Endodermal cell (in vitro differentiated cells): ENCODE results near the gene RCN1. TPM values are rescaled to one million over a fixed set of nuclear protein-coding genes. Genes with fewer than 3 reads are reported as not detected.

ENCODE experiments used
- DNase-seq: peaks from one replicate; pipeline ENCODE4 v3.0.0-alpha.2; 2017
- H3K27ac ChIP-seq: 2 replicates; pipeline ENCODE4 v1.5.1; 2013; ENCODE audit warnings: mild to moderate bottlenecking, low read depth, low read length, moderate library complexity
- H3K27me3 ChIP-seq: 2 replicates; pipeline ENCODE4 v1.6.1; 2013; ENCODE audit warnings: mild to moderate bottlenecking, low read length, moderate library complexity; ENCODE audit not compliant: insufficient read depth, control insufficient read depth, poor library complexity, severe bottlenecking
- H3K36me3 ChIP-seq: 2 replicates; pipeline ENCODE4 v1.7.0; 2013; ENCODE audit warnings: mild to moderate bottlenecking, low read length, moderate library complexity; ENCODE audit not compliant: control insufficient read depth, insufficient read depth
- H3K4me1 ChIP-seq: one replicate; pipeline ENCODE4 v1.7.0; 2013; ENCODE audit warnings: low read length; ENCODE audit not compliant: control insufficient read depth, insufficient read depth
- H3K4me3 ChIP-seq: 2 replicates; pipeline ENCODE4 v1.5.1; 2013; ENCODE audit warnings: mild to moderate bottlenecking, low read length, moderate library complexity
- H3K9ac ChIP-seq: 2 replicates; pipeline ENCODE4 v1.6.1; 2013; ENCODE audit warnings: mild to moderate bottlenecking, low read length, moderate library complexity; ENCODE audit not compliant: poor library complexity, severe bottlenecking; ENCODE audit errors: extremely low read depth
- H3K9me3 ChIP-seq: 2 replicates; pipeline ENCODE4 v1.6.1; 2013; ENCODE audit warnings: mild to moderate bottlenecking, low read length, moderate library complexity; ENCODE audit not compliant: control insufficient read depth
- H3K27ac Mint-ChIP-seq: 2 replicates; pipeline ENCODE4 v1.8.0; 2020; ENCODE audit warnings: mixed read lengths
- H3K27me3 Mint-ChIP-seq: 2 replicates; pipeline ENCODE4 v1.8.0; 2021; ENCODE audit warnings: mild to moderate bottlenecking, mixed read lengths; ENCODE audit not compliant: insufficient read depth
- H3K36me3 Mint-ChIP-seq: 2 replicates; pipeline ENCODE4 v1.8.0; 2020; ENCODE audit warnings: low read depth, mixed read lengths
- H3K4me1 Mint-ChIP-seq: 2 replicates; pipeline ENCODE4 v1.8.0; 2020; ENCODE audit warnings: mixed read lengths
- H3K4me3 Mint-ChIP-seq: 2 replicates; pipeline ENCODE4 v1.8.0; 2020; ENCODE audit warnings: mild to moderate bottlenecking, moderate library complexity, mixed read lengths
- H3K9me3 Mint-ChIP-seq: 2 replicates; pipeline ENCODE4 v1.8.0; 2020; ENCODE audit warnings: mild to moderate bottlenecking, mixed read lengths
- WGBS, 2 experiments: methylation state at CpG; one replicate each; pipeline versions ENCODE4 v1.1.5 to v1.1.7; 2013; ENCODE audit warnings: missing lambda C conversion rate in 2 of 2, mixed read lengths in 1 of 2; ENCODE audit not compliant: insufficient coverage in 1 of 2, insufficient read length in 1 of 2; 5-methylcytosine and 5-hydroxymethylcytosine counted together
- total RNA-seq, 2 donors: library from RNA; stranded (reverse); fragmentation: NEBNext Ultra II Directional in 1 of 2; extraction: Animal tissue kit (Norgen Biotek cat#: 25700) in 1 of 2; gene quantifications; 2 replicates in 1 of 2; 3 replicates in 1 of 2; pipeline ENCODE4 v1.2.1, GENCODE V29; 2021
- TF ChIP-seq, protein P1 (sequence below): fragments of 200-600 bp; sonication (generic); conservative IDR thresholded peaks from 2 replicates; pipeline ENCODE4 v1.5.0; 2021; ENCODE audit warnings: antibody characterized with exemption, mild to moderate bottlenecking

Gene RCN1
- total RNA-seq, 2 donors from 2014 or later, result 99.5 to 136 TPM

DNA sequence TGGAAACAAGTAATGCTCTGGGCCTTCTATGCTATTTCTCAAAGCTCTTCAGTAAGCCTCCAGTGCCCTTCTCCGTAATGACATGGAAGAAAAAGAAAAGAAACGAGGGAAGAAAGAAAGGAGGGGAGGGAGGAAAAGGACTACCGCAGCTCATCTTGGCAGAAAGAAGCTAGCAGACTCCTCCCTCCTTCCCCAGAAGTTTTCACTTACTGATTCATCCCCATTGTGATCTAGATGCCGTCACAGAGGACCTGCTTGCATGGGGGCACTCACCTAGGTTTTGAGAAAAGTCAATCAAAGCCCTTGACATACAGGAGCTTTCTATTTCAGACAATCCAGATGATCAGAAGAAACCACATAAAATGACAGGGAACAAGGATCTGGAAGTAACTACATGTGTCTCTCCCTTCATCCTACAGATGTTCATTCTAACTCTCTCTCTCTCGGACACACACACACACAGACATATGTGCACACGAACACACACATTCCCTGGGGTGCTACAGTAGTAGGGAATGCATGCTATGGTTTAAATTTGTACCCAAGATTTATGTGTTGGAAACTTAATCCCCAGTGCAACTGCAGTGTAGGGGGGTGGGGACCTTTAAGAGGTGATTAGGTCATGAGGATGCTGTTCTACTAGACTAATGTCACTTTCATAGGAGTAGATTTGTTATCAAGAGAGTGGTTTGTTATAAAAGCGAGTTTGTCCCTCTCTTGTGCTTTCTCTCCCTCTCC lies 37.6 kb upstream of the RCN1 start:
- H3K27me3 Mint-ChIP-seq, result peaks cover 14% of the 10 kb centered on the region
- no peak overlapping the region for H3K9ac ChIP-seq
- TF ChIP-seq, protein P1, sequence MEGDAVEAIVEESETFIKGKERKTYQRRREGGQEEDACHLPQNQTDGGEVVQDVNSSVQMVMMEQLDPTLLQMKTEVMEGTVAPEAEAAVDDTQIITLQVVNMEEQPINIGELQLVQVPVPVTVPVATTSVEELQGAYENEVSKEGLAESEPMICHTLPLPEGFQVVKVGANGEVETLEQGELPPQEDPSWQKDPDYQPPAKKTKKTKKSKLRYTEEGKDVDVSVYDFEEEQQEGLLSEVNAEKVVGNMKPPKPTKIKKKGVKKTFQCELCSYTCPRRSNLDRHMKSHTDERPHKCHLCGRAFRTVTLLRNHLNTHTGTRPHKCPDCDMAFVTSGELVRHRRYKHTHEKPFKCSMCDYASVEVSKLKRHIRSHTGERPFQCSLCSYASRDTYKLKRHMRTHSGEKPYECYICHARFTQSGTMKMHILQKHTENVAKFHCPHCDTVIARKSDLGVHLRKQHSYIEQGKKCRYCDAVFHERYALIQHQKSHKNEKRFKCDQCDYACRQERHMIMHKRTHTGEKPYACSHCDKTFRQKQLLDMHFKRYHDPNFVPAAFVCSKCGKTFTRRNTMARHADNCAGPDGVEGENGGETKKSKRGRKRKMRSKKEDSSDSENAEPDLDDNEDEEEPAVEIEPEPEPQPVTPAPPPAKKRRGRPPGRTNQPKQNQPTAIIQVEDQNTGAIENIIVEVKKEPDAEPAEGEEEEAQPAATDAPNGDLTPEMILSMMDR, result no peak
- WGBS, 2 experiments, result 55 to 69% methylated on average over 2 to 7 of the region's 7 CpGs
- peaks cover 2% of the 10 kb centered on the region for H3K4me1 ChIP-seq
- no peaks in the 10 kb centered on the region for H3K9me3 Mint-ChIP-seq
- H3K4me1 Mint-ChIP-seq, result peaks cover 2% of the 10 kb centered on the region
- DNase-seq, result no peak
- no peak overlapping the region for H3K27ac Mint-ChIP-seq
- H3K27me3 ChIP-seq, result peaks cover 28% of the 10 kb centered on the region
- no peak overlapping the region for H3K27ac ChIP-seq
- no peaks in the 10 kb centered on the region for H3K9me3 ChIP-seq
- no peaks in the 10 kb centered on the region for H3K36me3 Mint-ChIP-seq
- H3K4me3 Mint-ChIP-seq, result no peak overlapping the region
- H3K36me3 ChIP-seq, result no peaks in the 10 kb centered on the region
- no peak overlapping the region for H3K4me3 ChIP-seq

DNA sequence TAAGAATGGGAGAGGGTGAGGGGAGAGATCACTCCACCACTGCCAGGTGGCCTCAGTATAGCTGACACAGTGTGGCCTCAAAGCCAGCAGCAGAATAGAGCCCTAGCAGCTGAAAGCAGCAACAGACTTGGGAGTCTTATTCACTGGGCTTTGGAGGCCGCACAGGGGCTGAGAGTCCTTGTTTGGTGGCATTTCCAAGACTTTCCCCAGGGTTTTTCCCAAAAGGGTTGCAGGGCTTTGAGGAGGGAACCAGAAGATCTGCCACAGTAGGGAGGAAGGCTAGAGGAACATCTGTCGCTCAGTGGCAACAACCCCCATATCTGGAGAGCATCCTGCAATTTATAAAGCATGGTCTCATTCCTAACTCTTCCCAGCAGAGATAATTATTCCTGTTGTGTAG lies 35.0 kb upstream of the RCN1 start:
- no peaks in the 10 kb centered on the region for H3K9me3 ChIP-seq
- no peaks in the 10 kb centered on the region for H3K9me3 Mint-ChIP-seq
- no peak overlapping the region for H3K27ac ChIP-seq
- no peak overlapping the region for H3K4me3 ChIP-seq
- H3K27me3 ChIP-seq, result peaks cover 14% of the 10 kb centered on the region
- H3K27me3 Mint-ChIP-seq, result peaks cover 11% of the 10 kb centered on the region
- no peak overlapping the region for H3K27ac Mint-ChIP-seq
- TF ChIP-seq, protein P1, result no peak
- H3K4me3 Mint-ChIP-seq, result no peak overlapping the region
- H3K36me3 Mint-ChIP-seq, result no peaks in the 10 kb centered on the region
- peaks cover 2% of the 10 kb centered on the region for H3K4me1 ChIP-seq
- H3K9ac ChIP-seq, result no peak overlapping the region
- no peaks in the 10 kb centered on the region for H3K36me3 ChIP-seq
- H3K4me1 Mint-ChIP-seq, result peaks cover 2% of the 10 kb centered on the region
- WGBS, 2 experiments, result 90 to 100% methylated on average over 1 to 2 of the region's 2 CpGs
- DNase-seq, result no peak

DNA sequence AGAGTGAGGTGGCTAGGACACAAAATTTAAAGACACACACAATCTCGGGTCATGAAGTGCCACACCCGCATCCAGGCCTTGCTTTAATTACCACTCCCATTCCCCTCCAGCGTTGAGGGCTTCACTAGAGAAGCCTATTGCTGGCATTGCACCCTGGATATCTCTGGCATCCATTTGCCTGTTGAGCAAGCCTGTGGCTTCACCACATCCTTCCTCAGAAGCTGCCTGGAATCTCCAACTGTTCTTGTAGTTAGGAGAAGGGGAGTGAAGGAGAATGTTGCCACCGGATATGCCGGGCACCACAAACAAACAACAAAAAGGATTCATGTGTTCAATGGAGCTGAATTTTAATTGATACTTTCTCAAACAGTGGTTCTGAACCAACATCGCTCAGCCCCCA lies 34.4 kb upstream of the RCN1 start:
- no peak overlapping the region for H3K9ac ChIP-seq
- H3K27ac Mint-ChIP-seq, result no peak overlapping the region
- no peaks in the 10 kb centered on the region for H3K9me3 ChIP-seq
- 96 to 100% methylated on average over 3 to 6 of the region's 6 CpGs for WGBS, 2 experiments
- H3K4me1 ChIP-seq, result peaks cover 2% of the 10 kb centered on the region
- TF ChIP-seq, protein P1, result no peak
- no peak for DNase-seq
- H3K9me3 Mint-ChIP-seq, result no peaks in the 10 kb centered on the region
- no peak overlapping the region for H3K4me3 Mint-ChIP-seq
- H3K4me3 ChIP-seq, result no peak overlapping the region
- H3K4me1 Mint-ChIP-seq, result peaks cover 2% of the 10 kb centered on the region
- H3K27ac ChIP-seq, result no peak overlapping the region
- no peaks in the 10 kb centered on the region for H3K36me3 ChIP-seq
- peaks cover 7% of the 10 kb centered on the region for H3K27me3 Mint-ChIP-seq
- H3K36me3 Mint-ChIP-seq, result no peaks in the 10 kb centered on the region
- peaks cover 8% of the 10 kb centered on the region for H3K27me3 ChIP-seq
